PC-3 (cell line): ENCODE data around the gene ANKS1A. TPM values are rescaled to one million over a fixed set of nuclear protein-coding genes. Genes with fewer than 3 reads are reported as not detected.
"Not testable (repeated sequence)": the region's sequence is repeated elsewhere in the genome, so short reads cannot be mapped to it uniquely, and the experiment has no call there.

ENCODE experiments used
- ATAC-seq: fragments of 200-7000 bp; cut with Tn5 transposase; 2 replicates; pipeline ENCODE4 v1.9.1; 2020; ENCODE audit warnings: mild to moderate bottlenecking, moderate library complexity
- BruUV-seq: library from RNA; stranded (reverse); fragments of 400-500 nt; replicated peaks from 2 replicates; lab custom pipeline; 2021; lab: Mats Ljungman, UMichigan
- CTCF ChIA-PET: fragments of 300-600 bp; sonication (Branson Sonifier 250); formaldehyde crosslinking; loops from one replicate; lab custom pipeline; 2022; ENCODE audit warnings: antibody characterized with exemption; lab: Charles Lee
- POLR2A ChIA-PET: fragments of 300-600 bp; sonication (Branson Sonifier 250); formaldehyde crosslinking; loops from one replicate; lab custom pipeline; 2022; ENCODE audit warnings: antibody characterized with exemption; ENCODE audit not compliant: unreplicated experiment; lab: Charles Lee
- DNase-seq: peaks from one replicate; pipeline ENCODE4 v3.0.0-alpha.2; 2015
- H2AFZ ChIP-seq: fragments of 300-600 bp; sonication (generic); 2 replicates; pipeline ENCODE4 v1.6.0; 2016; ENCODE audit warnings: antibody characterized with exemption, low read length
- H3F3A ChIP-seq: fragments of 300-600 bp; sonication (generic); one replicate; pipeline ENCODE4 v1.6.0; 2017; ENCODE audit warnings: antibody characterized with exemption, low read length, control low read depth, mild to moderate bottlenecking; ENCODE audit not compliant: unreplicated experiment
- H3K27ac ChIP-seq: fragments of 300-600 bp; sonication (generic); 2 replicates; pipeline ENCODE4 v1.5.1; 2016; ENCODE audit warnings: mild to moderate bottlenecking, low read length
- H3K27me3 ChIP-seq: fragments of 300-600 bp; sonication (generic); 2 replicates; pipeline ENCODE4 v1.6.1; 2016; ENCODE audit warnings: low read length, mixed read lengths
- H3K36me3 ChIP-seq: fragments of 300-600 bp; sonication (generic); 2 replicates; pipeline ENCODE4 v1.6.1; 2016; ENCODE audit warnings: low read depth, mixed run types, low read length, mixed read lengths
- H3K4me1 ChIP-seq: fragments of 300-600 bp; sonication (generic); 2 replicates; pipeline ENCODE4 v1.5.1; 2016; ENCODE audit warnings: low read length; ENCODE audit not compliant: insufficient read depth
- H3K4me2 ChIP-seq: fragments of 300-600 bp; sonication (generic); 2 replicates; pipeline ENCODE4 v1.6.0; 2016; ENCODE audit warnings: low read length
- H3K4me3 ChIP-seq: fragments of 300-600 bp; sonication (generic); 2 replicates; pipeline ENCODE4 v1.5.1; 2016; ENCODE audit warnings: mild to moderate bottlenecking, low read length, mixed read lengths
- H3K79me2 ChIP-seq: fragments of 300-600 bp; sonication (generic); 2 replicates; pipeline ENCODE4 v1.6.1; 2017; ENCODE audit warnings: low read length, mixed read lengths
- H3K9ac ChIP-seq: fragments of 300-600 bp; sonication (generic); 2 replicates; pipeline ENCODE4 v1.6.0; 2016; ENCODE audit warnings: mild to moderate bottlenecking, low read length
- H3K9me2 ChIP-seq: fragments of 300-600 bp; sonication (generic); replicated peaks from 2 replicates; pipeline ENCODE4 v1.6.1; 2016; ENCODE audit warnings: mixed run types, low read length, mixed read lengths
- H3K9me3 ChIP-seq: fragments of 300-600 bp; sonication (generic); 2 replicates; pipeline ENCODE4 v1.6.1; 2016; ENCODE audit warnings: low read length, mixed read lengths
- H4K20me1 ChIP-seq: fragments of 300-600 bp; sonication (generic); 2 replicates; pipeline ENCODE4 v1.6.1; 2016; ENCODE audit warnings: low read length, mixed read lengths
- EZH2 ChIP-seq: fragments of 300-600 bp; sonication (generic); IDR thresholded peaks from one replicate; pipeline ENCODE4 v1.6.1; 2017; ENCODE audit warnings: antibody characterized with exemption, mild to moderate bottlenecking, low read length; ENCODE audit not compliant: unreplicated experiment
- EZH2phosphoT487 ChIP-seq: fragments of 300-600 bp; sonication (generic); IDR thresholded peaks from 2 replicates; pipeline ENCODE4 v1.6.1; 2018; ENCODE audit warnings: mild to moderate bottlenecking, antibody characterized with exemption, low read length, borderline replicate concordance
- intact Hi-C: fragments of 100-400 bp; cut with micrococcal nuclease; formaldehyde crosslinking; loops from 2 replicates; pipeline ENCODE4 v1.9.0; 2023
- total RNA-seq: library from RNA; depleted of rRNA; stranded (reverse); fragments of >200 nt; gene quantifications from 2 replicates; pipeline ENCODE4 v1.2.3, GENCODE V29; 2014
- TF ChIP-seq, protein P1 (sequence below): fragments of 300-600 bp; sonication (generic); conservative IDR thresholded peaks from 2 replicates; pipeline ENCODE4 v1.5.1; 2017; ENCODE audit warnings: antibody characterized with exemption, low read depth, mild to moderate bottlenecking, low read length

ANKS1A gene
- total RNA-seq, 1 experiment from 2014 or later, result 18.8 TPM

DNA sequence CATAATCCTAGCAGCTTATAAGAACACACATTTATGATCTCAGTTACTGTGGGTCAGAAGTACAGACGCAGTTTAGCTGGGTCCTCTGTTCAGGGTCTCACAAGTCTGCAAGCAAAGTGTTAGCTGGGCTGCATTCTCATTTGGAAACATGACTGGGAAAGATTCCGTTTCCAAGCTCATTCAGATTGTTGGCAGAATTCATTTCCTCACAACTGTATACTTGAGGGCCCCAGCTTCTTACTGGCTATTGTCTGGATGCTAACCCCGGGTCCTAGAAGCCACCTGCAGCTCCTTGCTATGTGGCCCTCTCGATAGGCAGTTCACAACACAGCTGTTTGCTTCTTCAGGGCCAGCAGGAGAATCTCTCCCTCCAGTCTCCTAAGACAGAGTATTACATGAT lies 239.0 kb downstream of the ANKS1A start:
- Histone ChIP-seq H3K9ac (no peak overlapping the region), H2AFZ (no peak overlapping the region), H3K4me1 (no peaks in the 10 kb centered on the region), H4K20me1 (no peaks in the 10 kb centered on the region), H3K4me3 (no peak overlapping the region), H3K36me3 (no peaks in the 10 kb centered on the region), H3K27ac (no peak overlapping the region), H3K79me2 (no peaks in the 10 kb centered on the region), H3K27me3 (no peaks in the 10 kb centered on the region), H3K9me3 (no peaks in the 10 kb centered on the region), H3K4me2 (no peak overlapping the region), H3F3A (no peaks in the 10 kb centered on the region), H3K9me2 (no peaks in the 10 kb centered on the region)
- ChIA-PET CTCF (no interaction called here), POLR2A (interaction anchor here (0.6 kb wide), 1 partner anchor 132 kb away, joined by 3 read pairs; the partner anchor contains the start of gene ZNF76)
- ATAC-seq (no peak), DNase-seq (no peak)
- no TSS peak for BruUV-seq
- TF ChIP-seq, protein P1, sequence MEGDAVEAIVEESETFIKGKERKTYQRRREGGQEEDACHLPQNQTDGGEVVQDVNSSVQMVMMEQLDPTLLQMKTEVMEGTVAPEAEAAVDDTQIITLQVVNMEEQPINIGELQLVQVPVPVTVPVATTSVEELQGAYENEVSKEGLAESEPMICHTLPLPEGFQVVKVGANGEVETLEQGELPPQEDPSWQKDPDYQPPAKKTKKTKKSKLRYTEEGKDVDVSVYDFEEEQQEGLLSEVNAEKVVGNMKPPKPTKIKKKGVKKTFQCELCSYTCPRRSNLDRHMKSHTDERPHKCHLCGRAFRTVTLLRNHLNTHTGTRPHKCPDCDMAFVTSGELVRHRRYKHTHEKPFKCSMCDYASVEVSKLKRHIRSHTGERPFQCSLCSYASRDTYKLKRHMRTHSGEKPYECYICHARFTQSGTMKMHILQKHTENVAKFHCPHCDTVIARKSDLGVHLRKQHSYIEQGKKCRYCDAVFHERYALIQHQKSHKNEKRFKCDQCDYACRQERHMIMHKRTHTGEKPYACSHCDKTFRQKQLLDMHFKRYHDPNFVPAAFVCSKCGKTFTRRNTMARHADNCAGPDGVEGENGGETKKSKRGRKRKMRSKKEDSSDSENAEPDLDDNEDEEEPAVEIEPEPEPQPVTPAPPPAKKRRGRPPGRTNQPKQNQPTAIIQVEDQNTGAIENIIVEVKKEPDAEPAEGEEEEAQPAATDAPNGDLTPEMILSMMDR, result no peak
- TF ChIP-seq EZH2, result no peak
- TF ChIP-seq EZH2phosphoT487, result no peak
- intact Hi-C loops, result no loop called here

DNA sequence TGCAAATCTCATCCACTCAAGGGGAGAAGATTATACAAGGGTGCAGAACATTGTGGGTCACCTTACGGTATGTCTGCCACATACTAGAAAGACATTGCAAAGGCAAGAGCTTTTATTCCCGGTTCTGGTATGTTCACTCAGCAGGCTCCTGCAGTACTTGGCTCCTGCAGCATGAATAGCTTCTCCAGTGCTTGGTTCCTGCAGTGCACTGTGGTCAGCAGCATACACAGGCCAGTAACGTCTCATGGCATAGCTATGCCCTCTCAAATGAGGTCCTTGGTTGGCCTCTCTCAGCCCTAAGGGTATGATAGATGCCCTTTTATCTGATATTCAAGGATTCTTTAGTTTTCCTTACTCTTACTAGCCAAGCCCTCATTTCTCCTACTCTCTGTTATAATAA lies 239.4 kb downstream of the ANKS1A start:
- DNase-seq (no peak), ATAC-seq (no peak)
- BruUV-seq, result no TSS peak
- Histone ChIP-seq H3K79me2 (no peaks in the 10 kb centered on the region), H4K20me1 (no peaks in the 10 kb centered on the region), H3K36me3 (no peaks in the 10 kb centered on the region), H3K9ac (no peak overlapping the region), H2AFZ (no peak overlapping the region), H3K27me3 (no peaks in the 10 kb centered on the region), H3K9me3 (no peaks in the 10 kb centered on the region), H3K4me1 (no peaks in the 10 kb centered on the region), H3K27ac (no peak overlapping the region), H3K4me2 (no peak overlapping the region), H3F3A (no peaks in the 10 kb centered on the region), H3K4me3 (no peak overlapping the region), H3K9me2 (no peaks in the 10 kb centered on the region)
- TF ChIP-seq EZH2, result no peak
- TF ChIP-seq, protein P1, result no peak
- TF ChIP-seq EZH2phosphoT487, result no peak
- intact Hi-C loops, result no loop called here
- ChIA-PET POLR2A (no interaction called here), CTCF (no interaction called here)

DNA sequence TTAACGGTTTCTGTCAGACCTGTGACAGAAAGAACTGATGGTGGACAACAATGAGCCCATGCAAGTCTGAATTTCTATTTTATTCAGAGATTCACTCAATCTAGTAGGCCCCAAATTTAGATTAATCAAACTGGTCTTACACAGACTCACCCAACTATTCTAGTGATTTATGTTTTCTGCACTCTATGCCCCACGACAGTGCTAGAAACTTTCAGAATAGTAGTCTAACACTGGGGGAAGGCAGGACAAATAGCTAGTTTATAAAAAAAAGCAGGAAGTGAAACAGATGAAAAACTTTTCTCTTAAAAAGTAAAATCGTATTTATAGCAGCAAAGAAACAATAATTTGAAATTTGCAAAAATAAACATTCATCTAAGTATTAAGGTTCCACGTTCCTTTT lies 247.1 kb downstream of the ANKS1A start:
- no peak overlapping the region for H3K4me3 ChIP-seq
- H3K9ac ChIP-seq, result no peak overlapping the region
- H3K79me2 ChIP-seq, result no peaks in the 10 kb centered on the region
- H3K9me3 ChIP-seq, result no peaks in the 10 kb centered on the region
- H3K4me2 ChIP-seq, result no peak overlapping the region
- POLR2A ChIA-PET, result no interaction called here
- no peaks in the 10 kb centered on the region for H3F3A ChIP-seq
- H3K4me1 ChIP-seq, result no peaks in the 10 kb centered on the region
- no peak overlapping the region for H2AFZ ChIP-seq
- ATAC-seq (no peak), DNase-seq (no peak)
- intact Hi-C loops, result no loop called here
- no peaks in the 10 kb centered on the region for H3K9me2 ChIP-seq
- no peaks in the 10 kb centered on the region for H3K27me3 ChIP-seq
- no peaks in the 10 kb centered on the region for H4K20me1 ChIP-seq
- no peaks in the 10 kb centered on the region for H3K36me3 ChIP-seq
- BruUV-seq, result no TSS peak
- CTCF ChIA-PET, result no interaction called here
- no peak for TF ChIP-seq EZH2
- TF ChIP-seq, protein P1, result no peak
- TF ChIP-seq EZH2phosphoT487, result no peak
- no peak overlapping the region for H3K27ac ChIP-seq

DNA sequence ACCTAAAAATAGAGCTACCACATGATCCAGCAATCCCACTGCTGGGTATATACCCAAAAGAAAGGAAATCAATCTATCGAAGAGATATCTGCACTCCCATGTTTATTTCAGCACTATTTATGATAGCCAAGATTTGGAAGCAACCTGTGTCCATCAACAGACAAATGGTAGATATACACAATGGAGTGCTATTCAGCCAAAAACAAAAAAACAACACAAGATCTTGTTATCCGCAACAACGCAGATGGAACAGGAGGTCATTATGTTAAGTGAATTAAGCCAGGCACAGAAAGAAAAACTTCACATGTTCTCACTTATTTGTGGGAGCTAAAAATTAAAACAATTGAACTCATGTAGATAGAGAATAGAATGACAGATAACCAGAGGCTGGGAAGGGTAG lies 249.1 kb downstream of the ANKS1A start:
- CTCF ChIA-PET, POLR2A ChIA-PET, H3K9ac ChIP-seq, H3F3A ChIP-seq, intact Hi-C loops, H3K27ac ChIP-seq, H4K20me1 ChIP-seq, H3K9me3 ChIP-seq, H3K79me2 ChIP-seq, H3K36me3 ChIP-seq, ATAC-seq, H3K9me2 ChIP-seq, BruUV-seq, H3K4me2 ChIP-seq, H3K4me3 ChIP-seq, H2AFZ ChIP-seq, H3K27me3 ChIP-seq, DNase-seq, H3K4me1 ChIP-seq: not testable (repeated sequence)
